ENCODE results near the gene SCO2.
"Not testable (repeated sequence)": the region's sequence is repeated elsewhere in the genome, so short reads cannot be mapped to it uniquely, and the experiment has no call there.

The SCO2 gene

DNA sequence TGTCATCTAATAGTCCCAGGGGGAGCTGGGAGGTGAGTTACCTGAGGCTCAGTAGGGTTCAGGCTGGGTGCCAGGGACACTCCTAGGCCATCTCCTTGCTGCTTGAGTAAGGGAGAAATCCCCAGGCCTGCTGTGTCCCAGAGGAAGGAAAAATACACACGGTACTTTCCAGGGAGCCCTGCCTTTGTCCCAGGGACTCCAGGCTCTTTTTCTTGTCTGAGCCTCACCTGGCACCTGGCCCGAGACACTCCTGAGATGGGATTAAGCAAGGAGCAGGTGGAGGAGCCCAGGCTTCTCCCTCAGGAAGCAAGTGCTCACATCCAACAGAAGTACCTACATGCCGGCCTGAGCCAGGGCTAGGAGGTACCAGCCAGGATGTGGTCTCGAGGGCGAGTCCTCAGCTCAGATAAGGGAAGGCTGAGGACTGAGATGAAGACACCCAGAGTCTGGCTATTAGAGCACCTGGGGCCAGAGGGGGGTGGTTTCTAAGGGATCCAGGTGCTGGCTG is 19.4 kb upstream of the SCO2 start:
- Histone ChIP-seq H3K27ac (ENCODE audit: poor library complexity, severe bottlenecking) (peak overlapping the region; percentile 11), H3K4me3 (ENCODE audit: severe bottlenecking) (no peak overlapping the region), H3K27me3 (ENCODE audit: insufficient read depth, poor library complexity, severe bottlenecking) (no peaks in the 10 kb centered on the region), H3K4me1 (ENCODE audit: insufficient read depth, poor library complexity, severe bottlenecking) (peaks cover 27% of the 10 kb centered on the region), H3K36me3 (ENCODE audit: low read depth) (no peaks in the 10 kb centered on the region), H3K9me3 (ENCODE audit: severe bottlenecking) (no peaks in the 10 kb centered on the region)
- TF ChIP-seq, protein P1, sequence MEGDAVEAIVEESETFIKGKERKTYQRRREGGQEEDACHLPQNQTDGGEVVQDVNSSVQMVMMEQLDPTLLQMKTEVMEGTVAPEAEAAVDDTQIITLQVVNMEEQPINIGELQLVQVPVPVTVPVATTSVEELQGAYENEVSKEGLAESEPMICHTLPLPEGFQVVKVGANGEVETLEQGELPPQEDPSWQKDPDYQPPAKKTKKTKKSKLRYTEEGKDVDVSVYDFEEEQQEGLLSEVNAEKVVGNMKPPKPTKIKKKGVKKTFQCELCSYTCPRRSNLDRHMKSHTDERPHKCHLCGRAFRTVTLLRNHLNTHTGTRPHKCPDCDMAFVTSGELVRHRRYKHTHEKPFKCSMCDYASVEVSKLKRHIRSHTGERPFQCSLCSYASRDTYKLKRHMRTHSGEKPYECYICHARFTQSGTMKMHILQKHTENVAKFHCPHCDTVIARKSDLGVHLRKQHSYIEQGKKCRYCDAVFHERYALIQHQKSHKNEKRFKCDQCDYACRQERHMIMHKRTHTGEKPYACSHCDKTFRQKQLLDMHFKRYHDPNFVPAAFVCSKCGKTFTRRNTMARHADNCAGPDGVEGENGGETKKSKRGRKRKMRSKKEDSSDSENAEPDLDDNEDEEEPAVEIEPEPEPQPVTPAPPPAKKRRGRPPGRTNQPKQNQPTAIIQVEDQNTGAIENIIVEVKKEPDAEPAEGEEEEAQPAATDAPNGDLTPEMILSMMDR (IDR thresholded peaks at IDR 0.05; ENCODE audit: poor library complexity, severe bottlenecking) = no peak
- DNase-seq (ENCODE audit: low spot score) = peak; percentile 75
- ATAC-seq (ENCODE audit: low read depth) = peak; percentile 52

DNA sequence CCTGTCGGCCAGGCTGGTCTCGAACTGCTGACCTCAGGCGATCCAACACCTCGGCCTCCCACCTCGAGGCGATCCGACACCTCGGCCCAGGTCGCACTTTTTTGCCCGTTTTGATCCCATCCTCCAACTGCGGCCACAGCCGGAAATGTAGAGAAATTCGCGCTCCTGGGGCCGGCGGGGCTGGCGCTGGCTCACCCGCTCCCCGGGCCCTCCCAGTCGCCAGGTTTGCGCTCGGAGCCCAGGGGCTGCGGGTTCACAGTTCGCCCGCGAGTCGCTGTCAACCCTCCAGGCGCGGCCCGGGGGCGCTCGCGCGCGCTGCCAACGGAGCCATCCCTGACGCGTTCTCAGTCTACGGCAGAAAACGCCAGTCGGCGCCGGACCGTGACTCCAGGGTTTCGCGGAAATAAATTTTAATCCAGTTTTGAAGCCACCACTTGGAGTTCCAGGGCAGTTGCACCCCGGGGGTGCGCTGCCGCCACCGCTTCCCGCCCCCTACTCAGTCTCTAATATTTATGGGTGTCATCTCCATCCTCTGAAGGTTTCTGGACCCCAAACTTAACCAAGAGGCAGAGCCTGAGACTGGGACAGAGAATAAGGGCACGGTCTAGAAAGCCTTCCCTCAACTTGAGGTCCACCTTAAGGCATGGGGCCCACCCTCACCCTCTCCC is 18.8 kb upstream of the SCO2 start:
- no peak overlapping the region for H3K4me3 ChIP-seq (ENCODE audit: severe bottlenecking)
- no peak for ATAC-seq (ENCODE audit: low read depth)

DNA sequence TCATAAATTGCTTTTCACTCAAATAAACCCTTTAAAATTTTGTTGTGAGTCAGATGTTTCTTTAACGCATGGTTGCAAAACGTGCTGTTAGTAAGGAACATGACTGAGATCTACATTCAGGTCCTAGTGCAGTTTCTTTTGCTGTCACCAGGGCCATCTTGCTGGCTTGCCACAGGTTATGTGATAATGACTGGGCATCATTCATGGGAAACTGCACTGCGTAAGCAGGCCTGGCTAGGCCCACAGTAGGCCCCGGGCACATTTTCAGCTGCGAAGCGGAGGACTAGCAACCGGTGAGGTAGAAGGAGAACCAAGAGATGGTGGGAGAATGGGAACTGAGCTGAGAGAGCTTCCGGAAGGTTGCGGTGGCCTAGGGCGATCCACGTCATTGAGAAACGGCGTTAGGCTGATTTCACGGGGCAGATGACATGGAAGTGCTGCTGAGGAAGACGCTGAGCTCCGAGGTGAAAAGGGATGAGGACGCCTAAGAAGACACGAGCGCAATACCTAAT is 17.1 kb upstream of the SCO2 start:
- ATAC-seq (ENCODE audit: low read depth) (no peak), DNase-seq (ENCODE audit: low spot score) (no peak)
- no peaks in the 10 kb centered on the region for H3K36me3 ChIP-seq (ENCODE audit: low read depth)
- TF ChIP-seq, protein P1 (IDR thresholded peaks at IDR 0.05; ENCODE audit: poor library complexity, severe bottlenecking) = no peak
- H3K27ac ChIP-seq (ENCODE audit: poor library complexity, severe bottlenecking) = peak overlapping the region; percentile 86
- no peaks in the 10 kb centered on the region for H3K27me3 ChIP-seq (ENCODE audit: insufficient read depth, poor library complexity, severe bottlenecking)
- no peaks in the 10 kb centered on the region for H3K9me3 ChIP-seq (ENCODE audit: severe bottlenecking)
- H3K4me1 ChIP-seq (ENCODE audit: insufficient read depth, poor library complexity, severe bottlenecking) = peaks cover 38% of the 10 kb centered on the region
- H3K4me3 ChIP-seq (ENCODE audit: severe bottlenecking) = no peak overlapping the region

More for the DNA sequence above, 18.8 kb upstream of the SCO2 start:
- no peaks in the 10 kb centered on the region for H3K9me3 ChIP-seq (ENCODE audit: severe bottlenecking)
- DNase-seq (ENCODE audit: low spot score) = no peak
- H3K27me3 ChIP-seq (ENCODE audit: insufficient read depth, poor library complexity, severe bottlenecking) = no peaks in the 10 kb centered on the region
- TF ChIP-seq, protein P1 (IDR thresholded peaks at IDR 0.05; ENCODE audit: poor library complexity, severe bottlenecking) = no peak
- peak overlapping the region; percentile 11 for H3K27ac ChIP-seq (ENCODE audit: poor library complexity, severe bottlenecking)
- no peaks in the 10 kb centered on the region for H3K36me3 ChIP-seq (ENCODE audit: low read depth)
- peaks cover 30% of the 10 kb centered on the region for H3K4me1 ChIP-seq (ENCODE audit: insufficient read depth, poor library complexity, severe bottlenecking)

DNA sequence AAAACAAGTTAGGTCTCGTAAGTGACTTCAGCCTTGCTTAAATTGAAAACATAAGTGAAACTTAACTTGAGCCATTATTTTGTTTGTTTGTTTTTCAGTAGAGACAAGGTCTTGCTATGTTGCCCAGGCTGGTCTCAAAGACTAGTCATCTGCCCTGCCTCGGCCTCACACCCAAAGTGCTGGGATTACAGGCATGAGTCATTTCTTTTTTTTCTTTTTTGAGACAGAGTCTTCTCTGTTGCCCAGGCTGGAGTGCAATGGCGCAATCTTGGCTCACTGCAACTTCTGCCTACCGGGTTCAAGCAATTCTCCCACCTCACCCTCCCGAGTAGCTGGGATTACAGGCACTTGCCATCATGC is 16.2 kb upstream of the SCO2 start:
- DNase-seq (ENCODE audit: low spot score) = peak; percentile 69
- ATAC-seq (ENCODE audit: low read depth) = peak; percentile 66
- not testable (repeated sequence) for H3K9me3 ChIP-seq (ENCODE audit: severe bottlenecking); H3K27me3 ChIP-seq (ENCODE audit: insufficient read depth, poor library complexity, severe bottlenecking); H3K36me3 ChIP-seq (ENCODE audit: low read depth); H3K4me3 ChIP-seq (ENCODE audit: severe bottlenecking)
- H3K27ac ChIP-seq (ENCODE audit: poor library complexity, severe bottlenecking) = peak overlapping the region; percentile 86
- peaks cover 38% of the 10 kb centered on the region for H3K4me1 ChIP-seq (ENCODE audit: insufficient read depth, poor library complexity, severe bottlenecking)

DNA sequence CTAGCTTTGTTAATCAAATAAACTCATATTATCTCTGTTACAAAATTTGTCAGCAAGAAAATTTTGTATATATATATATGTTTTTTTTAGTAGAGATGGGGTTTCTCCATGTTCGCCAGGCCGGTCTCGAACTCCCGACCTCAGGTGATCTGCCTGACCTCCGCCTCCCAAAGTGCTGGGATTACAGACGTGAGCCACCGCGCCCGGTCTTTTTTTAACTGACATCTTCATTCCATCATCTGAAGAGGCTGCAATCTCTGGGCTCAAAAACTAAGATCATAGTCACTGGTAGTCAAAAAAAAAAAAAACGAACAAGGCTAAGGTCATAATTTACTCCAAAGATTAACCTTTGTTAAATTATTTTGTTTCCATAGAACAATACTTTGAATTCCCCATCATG is 15.0 kb upstream of the SCO2 start:
- Histone ChIP-seq H3K4me1 (ENCODE audit: insufficient read depth, poor library complexity, severe bottlenecking) (peaks cover 38% of the 10 kb centered on the region), H3K9me3 (ENCODE audit: severe bottlenecking) (no peaks in the 10 kb centered on the region), H3K27ac (ENCODE audit: poor library complexity, severe bottlenecking) (peak overlapping the region; percentile 86), H3K36me3 (ENCODE audit: low read depth) (no peaks in the 10 kb centered on the region), H3K27me3 (ENCODE audit: insufficient read depth, poor library complexity, severe bottlenecking) (no peaks in the 10 kb centered on the region), H3K4me3 (ENCODE audit: severe bottlenecking) (no peak overlapping the region)
- TF ChIP-seq, protein P1 (IDR thresholded peaks at IDR 0.05; ENCODE audit: poor library complexity, severe bottlenecking) = no peak
- ATAC-seq (ENCODE audit: low read depth) (no peak), DNase-seq (ENCODE audit: low spot score) (no peak)
